Measurements from ENCODE around the gene SH3RF3.

Gene SH3RF3

GRCh38 chr2:109085912-109086742 lies 42.9 kb upstream of the SH3RF3 start:
- no peak for TF ChIP-seq CTCF (conservative IDR thresholded peaks at IDR 0.05)
- H3K27ac ChIP-seq: no peak overlapping the region

DNA sequence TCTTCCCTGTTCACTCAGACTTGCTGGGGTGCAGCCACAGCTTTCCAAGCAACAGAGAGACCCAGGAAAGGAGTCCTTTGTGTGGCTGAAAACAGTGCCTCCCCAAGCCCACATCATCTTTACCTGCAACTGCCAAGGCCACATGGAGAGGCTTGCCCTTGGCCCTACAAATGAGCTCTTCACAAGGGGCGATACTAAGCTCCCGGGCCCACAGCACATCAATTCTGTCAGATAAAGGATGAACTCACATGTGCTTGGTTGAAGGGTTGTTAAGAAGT lies 42.3 kb upstream of the SH3RF3 start:
- no peak overlapping the region for H3K27ac ChIP-seq
- TF ChIP-seq CTCF (conservative IDR thresholded peaks at IDR 0.05): no peak

- H3K27ac ChIP-seq: no peak overlapping the region
- TF ChIP-seq CTCF (conservative IDR thresholded peaks at IDR 0.05): no peak
These were observed 41.8 kb upstream of the SH3RF3 start for GRCh38 chr2:109087055-109087663.

- no peak for TF ChIP-seq CTCF (conservative IDR thresholded peaks at IDR 0.05)
- no peak overlapping the region for H3K27ac ChIP-seq
These were observed 39.3 kb upstream of the SH3RF3 start for GRCh38 chr2:109089602-109090300.

- TF ChIP-seq CTCF (conservative IDR thresholded peaks at IDR 0.05): no peak
- H3K27ac ChIP-seq: no peak overlapping the region
These were observed 37.5 kb upstream of the SH3RF3 start for GRCh38 chr2:109091526-109091925.

DNA sequence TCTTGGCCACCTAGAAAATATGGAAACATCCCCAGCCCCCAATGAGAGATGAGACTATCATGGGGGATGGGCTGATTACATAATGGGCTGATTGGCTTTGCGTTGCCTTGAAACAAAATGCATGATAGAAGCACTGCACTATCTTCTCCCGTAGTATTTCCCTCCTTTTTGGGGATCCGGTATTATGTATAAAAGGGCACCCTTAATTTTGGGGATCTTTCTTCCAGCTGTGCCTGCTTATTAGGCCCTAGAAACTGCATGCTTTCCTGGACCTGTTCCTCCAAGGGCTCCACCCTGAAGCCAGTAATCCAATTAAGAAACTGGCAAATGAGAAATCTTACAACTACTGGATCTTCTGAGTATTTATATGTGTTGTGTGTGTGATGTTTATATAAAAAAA lies 34.9 kb upstream of the SH3RF3 start:
- TF ChIP-seq CTCF (conservative IDR thresholded peaks at IDR 0.05): no peak
- no peak overlapping the region for H3K27ac ChIP-seq

DNA sequence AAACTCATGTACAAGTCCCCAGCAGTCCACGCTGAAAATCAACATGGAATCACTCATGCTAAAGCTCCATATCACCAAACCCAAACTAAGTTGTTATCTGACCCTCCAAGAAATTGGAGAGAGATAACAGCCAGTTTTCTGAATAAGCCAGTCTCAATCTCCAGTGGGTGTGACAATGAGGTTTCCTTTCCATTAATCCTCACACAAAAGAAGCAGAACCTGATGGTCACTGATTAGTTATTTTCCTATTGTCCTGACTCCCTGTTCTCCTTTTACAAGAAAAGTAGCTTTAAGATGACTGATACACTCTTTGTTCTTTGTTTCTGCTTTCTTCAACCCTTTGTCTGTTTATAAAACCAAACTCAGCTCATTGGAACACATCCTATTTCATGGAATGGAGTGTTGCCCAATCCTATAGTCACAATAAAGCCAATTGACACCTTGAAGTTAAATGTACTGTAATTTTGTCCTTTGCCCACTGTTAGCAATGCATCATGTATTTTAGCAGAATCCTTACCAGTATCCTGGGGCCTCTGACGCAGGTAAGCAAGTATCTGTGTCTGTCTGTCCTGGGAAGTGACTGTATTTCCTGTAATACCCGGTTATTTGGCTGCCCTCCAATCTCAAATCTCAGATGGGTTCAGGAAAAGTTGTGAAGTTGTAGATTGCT lies 30.6 kb upstream of the SH3RF3 start:
- TF ChIP-seq CTCF (conservative IDR thresholded peaks at IDR 0.05): no peak
- H3K27ac ChIP-seq: peak overlapping the region; percentile 22
